Measurements from ENCODE around the gene COL6A1.

COL6A1 gene

GRCh38 chr21:45990049-45990711, 8.6 kb downstream of the COL6A1 start:
- Histone ChIP-seq H2BK12ac (ENCODE audit: low read length) (no peak overlapping the region), H3K9ac (ENCODE audit: low read length) (no peak overlapping the region), H3K9me3 (ENCODE audit: insufficient read depth, low read depth, low read length) (peaks cover 2% of the 10 kb centered on the region), H3K4ac (ENCODE audit: low read depth, low read length) (no peak overlapping the region), H3K18ac (ENCODE audit: low read length) (no peak overlapping the region), H3K79me2 (ENCODE audit: control insufficient read depth, insufficient read depth, low read length, poor library complexity) (no peaks in the 10 kb centered on the region), H3K36me3 (ENCODE audit: control insufficient read depth in 1 of 2, insufficient read depth in 2 of 2, low read length in 2 of 2) (peaks cover 9 to 15% of the 10 kb centered on the region in 2 experiments), H4K8ac (ENCODE audit: low read depth, low read length) (no peak overlapping the region), H3K4me1 (ENCODE audit: control insufficient read depth in 1 of 2, insufficient read depth in 2 of 2, low read length in 2 of 2) (peaks cover 6% of the 10 kb centered on the region in 2 experiments), H4K91ac (ENCODE audit: low read depth, low read length) (no peak overlapping the region), H2BK120ac (ENCODE audit: insufficient read depth, low read length, poor library complexity) (no peak overlapping the region), H3K27ac (ENCODE audit: low read depth, low read length) (no peak overlapping the region), H3K4me3 (ENCODE audit: low read depth, low read length) (no peak overlapping the region), H3K79me1 (ENCODE audit: low read length) (no peaks in the 10 kb centered on the region), H2AK5ac (ENCODE audit: low read length) (no peak overlapping the region), H3K23ac (ENCODE audit: low read length) (no peak overlapping the region), H3K27me3 (ENCODE audit: insufficient read depth, low read length) (no peaks in the 10 kb centered on the region), H4K12ac (ENCODE audit: low read depth, low read length) (no peak overlapping the region), H3K14ac (ENCODE audit: low read length) (no peak overlapping the region), H3K4me2 (ENCODE audit: low read length) (no peak overlapping the region), H2AFZ (ENCODE audit: insufficient read depth, low read length, poor library complexity) (no peak overlapping the region), H2BK5ac (ENCODE audit: low read depth, low read length, poor library complexity) (no peak overlapping the region)
- DNase-seq = no peak
- 100% methylated on average over 6 of the region's 30 CpGs for WGBS (ENCODE audit: extremely low coverage, insufficient coverage, insufficient read length)

- 100% methylated on average over 5 of the region's 45 CpGs for WGBS (ENCODE audit: extremely low coverage, insufficient coverage, insufficient read length)
These were observed 9.4 kb downstream of the COL6A1 start for GRCh38 chr21:45990741-45991605.

GRCh38 chr21:45991606-45992300, 10.2 kb downstream of the COL6A1 start:
- Histone ChIP-seq H4K8ac (ENCODE audit: low read depth, low read length) (no peak overlapping the region), H3K4ac (ENCODE audit: low read depth, low read length) (no peak overlapping the region), H3K4me1 (ENCODE audit: control insufficient read depth in 1 of 2, insufficient read depth in 2 of 2, low read length in 2 of 2) (peaks cover 14 to 15% of the 10 kb centered on the region in 2 experiments), H3K4me2 (ENCODE audit: low read length) (no peak overlapping the region), H3K14ac (ENCODE audit: low read length) (no peak overlapping the region), H2BK120ac (ENCODE audit: insufficient read depth, low read length, poor library complexity) (no peak overlapping the region), H3K23ac (ENCODE audit: low read length) (no peak overlapping the region), H3K79me1 (ENCODE audit: low read length) (peaks cover 2% of the 10 kb centered on the region), H3K79me2 (ENCODE audit: control insufficient read depth, insufficient read depth, low read length, poor library complexity) (no peaks in the 10 kb centered on the region), H3K9ac (ENCODE audit: low read length) (no peak overlapping the region), H4K12ac (ENCODE audit: low read depth, low read length) (no peak overlapping the region), H2BK5ac (ENCODE audit: low read depth, low read length, poor library complexity) (no peak overlapping the region), H3K27me3 (ENCODE audit: insufficient read depth, low read length) (no peaks in the 10 kb centered on the region), H2BK12ac (ENCODE audit: low read length) (no peak overlapping the region), H3K4me3 (ENCODE audit: low read depth, low read length) (no peak overlapping the region), H3K18ac (ENCODE audit: low read length) (no peak overlapping the region), H2AFZ (ENCODE audit: insufficient read depth, low read length, poor library complexity) (no peak overlapping the region), H2AK5ac (ENCODE audit: low read length) (no peak overlapping the region), H3K36me3 (ENCODE audit: control insufficient read depth in 1 of 2, insufficient read depth in 2 of 2, low read length in 2 of 2) (peaks cover 9 to 15% of the 10 kb centered on the region in 2 experiments), H4K91ac (ENCODE audit: low read depth, low read length) (no peak overlapping the region), H3K27ac (ENCODE audit: low read depth, low read length) (no peak overlapping the region), H3K9me3 (ENCODE audit: insufficient read depth, low read depth, low read length) (peaks cover 2% of the 10 kb centered on the region)
- WGBS (ENCODE audit: extremely low coverage, insufficient coverage, insufficient read length) = no CpG with 5 or more reads among the region's 18 CpGs
- no peak for DNase-seq

More at GRCh38 chr21:45990741-45991605, 9.4 kb downstream of the COL6A1 start:
- Histone ChIP-seq H3K27me3 (ENCODE audit: insufficient read depth, low read length) (no peaks in the 10 kb centered on the region), H2BK120ac (ENCODE audit: insufficient read depth, low read length, poor library complexity) (no peak overlapping the region), H3K9ac (ENCODE audit: low read length) (no peak overlapping the region), H3K14ac (ENCODE audit: low read length) (no peak overlapping the region), H3K36me3 (ENCODE audit: control insufficient read depth in 1 of 2, insufficient read depth in 2 of 2, low read length in 2 of 2) (peaks cover 9 to 15% of the 10 kb centered on the region in 2 experiments), H2AFZ (ENCODE audit: insufficient read depth, low read length, poor library complexity) (no peak overlapping the region), H2BK5ac (ENCODE audit: low read depth, low read length, poor library complexity) (no peak overlapping the region), H4K8ac (ENCODE audit: low read depth, low read length) (no peak overlapping the region), H3K4me2 (ENCODE audit: low read length) (no peak overlapping the region), H3K9me3 (ENCODE audit: insufficient read depth, low read depth, low read length) (peaks cover 2% of the 10 kb centered on the region), H3K27ac (ENCODE audit: low read depth, low read length) (no peak overlapping the region), H4K12ac (ENCODE audit: low read depth, low read length) (no peak overlapping the region), H2BK12ac (ENCODE audit: low read length) (no peak overlapping the region), H3K4ac (ENCODE audit: low read depth, low read length) (no peak overlapping the region), H3K4me3 (ENCODE audit: low read depth, low read length) (no peak overlapping the region), H3K23ac (ENCODE audit: low read length) (no peak overlapping the region), H3K18ac (ENCODE audit: low read length) (no peak overlapping the region), H3K79me1 (ENCODE audit: low read length) (peaks cover 2% of the 10 kb centered on the region), H2AK5ac (ENCODE audit: low read length) (no peak overlapping the region), H4K91ac (ENCODE audit: low read depth, low read length) (no peak overlapping the region), H3K4me1 (ENCODE audit: control insufficient read depth in 1 of 2, insufficient read depth in 2 of 2, low read length in 2 of 2) (peaks cover 14% of the 10 kb centered on the region in 2 experiments), H3K79me2 (ENCODE audit: control insufficient read depth, insufficient read depth, low read length, poor library complexity) (no peaks in the 10 kb centered on the region)
- DNase-seq = no peak

- H2BK5ac ChIP-seq (ENCODE audit: low read depth, low read length, poor library complexity) = no peak overlapping the region
- H2BK12ac ChIP-seq (ENCODE audit: low read length) = no peak overlapping the region
- H3K14ac ChIP-seq (ENCODE audit: low read length) = no peak overlapping the region
- no peak overlapping the region for H3K23ac ChIP-seq (ENCODE audit: low read length)
- no peak overlapping the region for H2AK5ac ChIP-seq (ENCODE audit: low read length)
- no peak overlapping the region for H4K8ac ChIP-seq (ENCODE audit: low read depth, low read length)
- no peak overlapping the region for H2AFZ ChIP-seq (ENCODE audit: insufficient read depth, low read length, poor library complexity)
- H2BK120ac ChIP-seq (ENCODE audit: insufficient read depth, low read length, poor library complexity) = no peak overlapping the region
- H3K79me1 ChIP-seq (ENCODE audit: low read length) = peaks cover 2% of the 10 kb centered on the region
- no peak overlapping the region for H3K27ac ChIP-seq (ENCODE audit: low read depth, low read length)
- no peak overlapping the region for H4K12ac ChIP-seq (ENCODE audit: low read depth, low read length)
- peaks cover 5 to 9% of the 10 kb centered on the region in 2 experiments for H3K36me3 ChIP-seq (ENCODE audit: control insufficient read depth in 1 of 2, insufficient read depth in 2 of 2, low read length in 2 of 2)
- no peaks in the 10 kb centered on the region for H3K27me3 ChIP-seq (ENCODE audit: insufficient read depth, low read length)
- no peak overlapping the region for H3K4me3 ChIP-seq (ENCODE audit: low read depth, low read length)
- H3K18ac ChIP-seq (ENCODE audit: low read length) = no peak overlapping the region
- no peaks in the 10 kb centered on the region for H3K79me2 ChIP-seq (ENCODE audit: control insufficient read depth, insufficient read depth, low read length, poor library complexity)
- H3K4me2 ChIP-seq (ENCODE audit: low read length) = no peak overlapping the region
- H4K91ac ChIP-seq (ENCODE audit: low read depth, low read length) = no peak overlapping the region
- DNase-seq = no peak
- no peaks in the 10 kb centered on the region for H3K9me3 ChIP-seq (ENCODE audit: insufficient read depth, low read depth, low read length)
- H3K9ac ChIP-seq (ENCODE audit: low read length) = no peak overlapping the region
- WGBS (ENCODE audit: extremely low coverage, insufficient coverage, insufficient read length) = no CpG with 5 or more reads among the region's 32 CpGs
- H3K4me1 ChIP-seq (ENCODE audit: control insufficient read depth in 1 of 2, insufficient read depth in 2 of 2, low read length in 2 of 2) = peaks cover 14 to 15% of the 10 kb centered on the region in 2 experiments
- no peak overlapping the region for H3K4ac ChIP-seq (ENCODE audit: low read depth, low read length)
These were observed 11.0 kb downstream of the COL6A1 start for GRCh38 chr21:45992301-45993209.

Data from trophoblast cell (in vitro differentiated cells and primary cell).